GM10266 (cell line): ENCODE data around the gene PTPN18.

Source experiments
- DNase-seq: peaks from one replicate; pipeline ENCODE4 v3.0.0; 2012; ENCODE audit errors: extremely low spot score
- CTCF ChIP-seq: IDR thresholded peaks from 2 replicates; pipeline ENCODE4 v1.5.1; 2012; ENCODE audit warnings: mild to moderate bottlenecking, low read depth; ENCODE audit not compliant: control insufficient read depth, insufficient read depth; ENCODE audit errors: missing control alignments

PTPN18 gene

GRCh38 chr2:130342020-130342532, 13.8 kb upstream of the PTPN18 start:
- no peak for TF ChIP-seq CTCF

GRCh38 chr2:130342533-130343275, 13.2 kb upstream of the PTPN18 start, which contains the start of gene IMP4:
TSS of gene IMP4 (plus strand) at chr2:130342897. CDS start at chr2:130342933, 36 bp downstream.
- TF ChIP-seq CTCF: peak; percentile 30
- peak; percentile 90 for DNase-seq

More at GRCh38 chr2:130342020-130342532, 13.8 kb upstream of the PTPN18 start:
- peak; percentile 91 for DNase-seq

GRCh38 chr2:130344578-130344977, 11.3 kb upstream of the PTPN18 start:
- DNase-seq: no peak

GRCh38 chr2:130345091-130345490, 10.8 kb upstream of the PTPN18 start:
- no peak for TF ChIP-seq CTCF
- DNase-seq: no peak

More at GRCh38 chr2:130344578-130344977, 11.3 kb upstream of the PTPN18 start:
- TF ChIP-seq CTCF: no peak

GRCh38 chr2:130345611-130346010, 10.2 kb upstream of the PTPN18 start:
- DNase-seq: no peak

GRCh38 chr2:130346041-130346740, 9.7 kb upstream of the PTPN18 start:
- TF ChIP-seq CTCF: no peak
- no peak for DNase-seq

More at GRCh38 chr2:130345611-130346010, 10.2 kb upstream of the PTPN18 start:
- no peak for TF ChIP-seq CTCF

- no peak for TF ChIP-seq CTCF
- DNase-seq: no peak
Measured at GRCh38 chr2:130346741-130347066, 9.2 kb upstream of the PTPN18 start.
